ENCODE results near the gene HERC4.

DNA sequence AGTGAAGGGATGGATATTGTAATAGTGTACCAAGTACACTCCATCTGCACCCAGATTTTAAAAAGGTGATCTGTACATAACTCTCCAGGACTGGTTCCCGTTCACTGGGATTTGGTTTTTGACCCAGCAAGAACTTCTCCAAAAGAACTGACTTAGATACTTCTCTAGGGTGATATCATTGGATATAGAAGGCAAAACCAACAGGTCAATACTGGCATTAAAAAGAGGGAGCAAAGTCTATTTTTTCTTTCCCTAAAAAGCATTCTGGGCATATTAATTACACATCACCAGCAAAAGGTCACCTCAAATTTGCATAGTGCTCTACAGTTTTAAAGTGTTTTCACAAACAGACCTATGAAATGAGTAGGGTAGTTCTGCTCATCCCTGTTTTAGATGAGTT, 37.8 kb upstream of the HERC4 start:
- TF ChIP-seq, protein P1, sequence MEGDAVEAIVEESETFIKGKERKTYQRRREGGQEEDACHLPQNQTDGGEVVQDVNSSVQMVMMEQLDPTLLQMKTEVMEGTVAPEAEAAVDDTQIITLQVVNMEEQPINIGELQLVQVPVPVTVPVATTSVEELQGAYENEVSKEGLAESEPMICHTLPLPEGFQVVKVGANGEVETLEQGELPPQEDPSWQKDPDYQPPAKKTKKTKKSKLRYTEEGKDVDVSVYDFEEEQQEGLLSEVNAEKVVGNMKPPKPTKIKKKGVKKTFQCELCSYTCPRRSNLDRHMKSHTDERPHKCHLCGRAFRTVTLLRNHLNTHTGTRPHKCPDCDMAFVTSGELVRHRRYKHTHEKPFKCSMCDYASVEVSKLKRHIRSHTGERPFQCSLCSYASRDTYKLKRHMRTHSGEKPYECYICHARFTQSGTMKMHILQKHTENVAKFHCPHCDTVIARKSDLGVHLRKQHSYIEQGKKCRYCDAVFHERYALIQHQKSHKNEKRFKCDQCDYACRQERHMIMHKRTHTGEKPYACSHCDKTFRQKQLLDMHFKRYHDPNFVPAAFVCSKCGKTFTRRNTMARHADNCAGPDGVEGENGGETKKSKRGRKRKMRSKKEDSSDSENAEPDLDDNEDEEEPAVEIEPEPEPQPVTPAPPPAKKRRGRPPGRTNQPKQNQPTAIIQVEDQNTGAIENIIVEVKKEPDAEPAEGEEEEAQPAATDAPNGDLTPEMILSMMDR (conservative IDR thresholded peaks at IDR 0.05; ENCODE audit: low read length), result no peak
- TF ChIP-seq EZH2phosphoT487 (IDR thresholded peaks at IDR 0.05; ENCODE audit: borderline replicate concordance), result no peak

Measured in Loucy (cell line).